GM12864 (cell line): ENCODE results near the gene ZSWIM6.

Source experiments
- DNase-seq: peaks from one replicate; pipeline ENCODE4 v3.0.0-alpha.2; 2011; ENCODE audit warnings: low read depth
- H3K4me3 ChIP-seq: 2 replicates; pipeline ENCODE4 v1.5.1; 2011; ENCODE audit warnings: mild to moderate bottlenecking, low read depth, low read length, control low read depth
- TF ChIP-seq, protein P1 (sequence below): IDR thresholded peaks from 2 replicates; pipeline ENCODE4 v1.5.1; 2011; ENCODE audit warnings: low read depth, mild to moderate bottlenecking, moderate library complexity, low read length, control low read depth, inconsistent platforms; ENCODE audit errors: missing control alignments

Gene ZSWIM6

DNA sequence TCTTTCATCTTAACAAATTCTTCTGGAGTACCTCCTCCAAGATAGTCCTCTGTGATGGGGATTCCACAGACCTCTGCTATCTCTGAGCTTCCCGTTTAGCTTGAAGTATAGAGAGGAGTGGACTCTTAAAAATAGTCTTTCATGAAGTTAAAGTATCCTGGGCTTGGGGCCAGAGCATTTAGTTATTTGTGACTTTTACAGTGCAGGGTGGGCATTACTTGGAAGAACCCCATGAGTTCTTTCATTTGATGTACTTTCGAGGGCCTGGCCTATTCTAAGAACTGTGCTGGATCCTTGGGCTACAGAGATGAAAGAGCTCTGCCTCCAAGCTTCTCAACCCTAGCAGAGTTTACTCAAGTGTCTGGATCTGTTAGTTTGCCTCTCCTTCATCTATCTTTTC is 131.5 kb downstream of the ZSWIM6 start:
- H3K4me3 ChIP-seq = no peak overlapping the region
- DNase-seq = no peak
- TF ChIP-seq, protein P1, sequence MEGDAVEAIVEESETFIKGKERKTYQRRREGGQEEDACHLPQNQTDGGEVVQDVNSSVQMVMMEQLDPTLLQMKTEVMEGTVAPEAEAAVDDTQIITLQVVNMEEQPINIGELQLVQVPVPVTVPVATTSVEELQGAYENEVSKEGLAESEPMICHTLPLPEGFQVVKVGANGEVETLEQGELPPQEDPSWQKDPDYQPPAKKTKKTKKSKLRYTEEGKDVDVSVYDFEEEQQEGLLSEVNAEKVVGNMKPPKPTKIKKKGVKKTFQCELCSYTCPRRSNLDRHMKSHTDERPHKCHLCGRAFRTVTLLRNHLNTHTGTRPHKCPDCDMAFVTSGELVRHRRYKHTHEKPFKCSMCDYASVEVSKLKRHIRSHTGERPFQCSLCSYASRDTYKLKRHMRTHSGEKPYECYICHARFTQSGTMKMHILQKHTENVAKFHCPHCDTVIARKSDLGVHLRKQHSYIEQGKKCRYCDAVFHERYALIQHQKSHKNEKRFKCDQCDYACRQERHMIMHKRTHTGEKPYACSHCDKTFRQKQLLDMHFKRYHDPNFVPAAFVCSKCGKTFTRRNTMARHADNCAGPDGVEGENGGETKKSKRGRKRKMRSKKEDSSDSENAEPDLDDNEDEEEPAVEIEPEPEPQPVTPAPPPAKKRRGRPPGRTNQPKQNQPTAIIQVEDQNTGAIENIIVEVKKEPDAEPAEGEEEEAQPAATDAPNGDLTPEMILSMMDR = no peak

DNA sequence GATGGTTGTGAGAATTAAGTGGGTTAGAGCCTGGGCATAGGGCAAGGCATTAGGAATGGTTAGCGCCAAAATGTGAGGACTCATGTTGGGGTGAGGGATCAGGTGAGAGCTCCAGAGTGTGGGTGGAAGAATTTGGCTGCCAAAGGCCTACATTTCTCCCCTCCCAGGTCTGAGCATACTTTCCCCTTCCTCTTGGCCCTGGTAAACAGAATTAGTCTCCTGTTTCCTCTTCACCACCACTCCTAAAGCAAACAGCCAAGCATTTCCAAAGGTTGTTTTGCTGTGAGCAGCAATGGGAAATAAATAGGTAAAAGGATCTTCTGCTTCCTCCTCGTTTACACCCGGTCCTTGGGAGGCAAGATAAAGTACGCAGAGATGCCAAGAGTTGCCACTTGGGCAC is 132.5 kb downstream of the ZSWIM6 start:
- TF ChIP-seq, protein P1 = no peak
- no peak for DNase-seq

DNA sequence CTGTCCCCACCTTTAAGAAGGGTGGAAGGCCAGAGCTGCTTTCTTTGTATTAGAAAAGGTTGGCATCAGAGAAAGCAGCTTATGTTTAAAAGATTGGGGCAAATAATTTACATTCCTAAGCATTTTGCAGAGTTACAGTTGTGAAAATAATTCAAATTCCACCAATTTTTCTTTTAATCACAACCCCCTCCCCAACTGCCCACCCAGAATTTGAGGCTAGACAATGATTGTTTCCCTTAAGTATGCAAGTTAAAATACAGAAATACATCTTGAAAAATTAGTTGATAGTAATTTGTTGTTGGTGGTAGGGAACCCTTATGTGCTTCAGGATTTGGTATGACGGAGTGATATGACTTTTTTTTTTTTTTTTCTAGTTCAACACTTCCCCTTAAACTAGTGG is 133.0 kb downstream of the ZSWIM6 start:
- no peak overlapping the region for H3K4me3 ChIP-seq
- TF ChIP-seq, protein P1 = no peak
- DNase-seq = no peak

More for the DNA sequence above, 132.5 kb downstream of the ZSWIM6 start:
- H3K4me3 ChIP-seq = no peak overlapping the region

DNA sequence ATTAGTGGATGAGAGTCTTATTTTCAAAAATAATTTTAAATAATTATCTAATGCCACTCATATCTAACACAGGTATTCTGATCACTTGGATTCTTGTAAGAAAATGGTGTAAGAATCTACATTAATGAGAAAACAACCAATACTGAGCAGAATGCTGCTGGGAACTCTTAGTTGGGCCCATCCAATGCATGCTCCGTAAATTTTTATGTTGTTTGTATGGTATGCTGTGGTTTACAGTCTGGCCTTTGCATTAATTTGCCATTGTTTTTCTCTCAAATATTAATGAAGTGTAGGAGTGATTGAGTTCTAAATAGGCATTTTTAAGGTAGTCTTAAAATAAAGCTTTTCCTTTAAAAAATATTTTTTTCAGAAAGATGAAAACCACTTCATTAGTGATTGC is 133.4 kb downstream of the ZSWIM6 start:
- TF ChIP-seq, protein P1 = no peak
- H3K4me3 ChIP-seq = no peak overlapping the region
- no peak for DNase-seq

DNA sequence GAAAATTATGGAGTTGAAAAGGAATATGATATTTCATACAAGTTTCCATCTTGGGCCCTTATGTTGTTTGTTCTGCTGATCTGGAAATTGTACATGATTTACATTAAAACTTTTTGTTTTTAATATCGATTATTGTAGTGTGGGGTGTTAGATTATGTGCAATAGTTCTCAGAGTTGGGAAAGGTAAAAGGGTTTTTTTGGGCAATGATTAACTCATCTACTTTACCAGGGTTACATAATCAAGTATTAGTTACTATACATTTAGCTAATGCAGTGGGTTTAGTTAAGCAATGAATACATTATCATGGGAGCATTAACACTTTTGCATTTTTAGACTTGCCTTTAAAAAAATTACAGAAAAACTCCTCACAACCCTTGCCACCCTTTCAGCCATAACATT is 134.0 kb downstream of the ZSWIM6 start:
- TF ChIP-seq, protein P1 = no peak
- DNase-seq = no peak
- no peak overlapping the region for H3K4me3 ChIP-seq

DNA sequence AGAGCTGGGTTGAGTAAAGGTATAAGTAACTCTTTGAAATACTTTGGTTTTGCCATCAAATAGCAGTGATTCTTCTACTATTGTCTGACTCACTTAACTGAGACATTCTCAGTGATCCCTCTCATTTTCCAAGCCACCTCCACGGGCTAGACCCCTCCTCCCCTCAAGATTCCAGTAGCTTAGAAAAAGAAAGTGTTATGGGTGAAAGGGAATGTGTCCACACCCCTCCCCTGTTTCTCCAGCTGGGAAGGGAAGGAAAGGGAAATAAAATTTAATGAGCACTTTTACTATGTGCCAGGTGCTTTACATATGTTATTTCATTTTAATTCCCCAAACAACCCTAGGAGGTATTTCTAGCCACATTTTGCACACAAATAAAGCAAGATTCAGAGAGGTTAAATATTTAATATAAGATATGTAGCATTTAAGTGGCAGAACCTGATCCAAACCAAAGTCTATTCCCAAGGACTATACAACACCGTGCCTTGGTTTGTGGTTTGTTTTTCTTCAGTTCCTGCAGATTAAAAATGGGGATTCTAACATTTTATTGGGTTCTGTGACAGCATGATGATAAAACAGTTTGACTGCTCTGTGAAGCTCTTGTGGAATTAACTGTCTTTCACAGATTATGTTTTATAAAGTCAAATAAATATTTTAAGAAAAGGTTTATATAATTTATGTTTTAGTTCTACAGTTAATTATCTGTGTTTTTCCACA is 135.9 kb downstream of the ZSWIM6 start:
- DNase-seq = no peak
- no peak overlapping the region for H3K4me3 ChIP-seq
- TF ChIP-seq, protein P1 = no peak

DNA sequence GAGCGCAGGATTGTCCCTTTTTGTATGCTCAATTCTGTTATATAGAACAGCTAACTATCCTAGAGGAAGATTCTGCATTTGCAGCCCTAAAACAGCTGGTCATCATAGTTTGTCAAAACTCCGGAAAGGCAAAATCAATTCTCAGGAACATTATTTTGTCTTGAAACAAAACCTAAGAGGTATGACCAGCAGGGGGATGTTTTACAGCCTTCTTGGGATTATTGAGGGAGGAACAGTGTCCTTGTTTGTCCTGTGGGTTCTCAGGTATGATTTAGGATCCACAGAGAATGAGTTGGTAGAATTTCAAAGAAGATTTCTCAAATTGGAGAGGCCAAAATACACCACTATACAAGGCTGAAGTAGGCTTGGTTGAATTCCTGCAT is 136.4 kb downstream of the ZSWIM6 start:
- TF ChIP-seq, protein P1 = no peak
- no peak for DNase-seq
- H3K4me3 ChIP-seq = no peak overlapping the region
